Ascending aorta (tissue), 2 donors: Measurements from ENCODE around the gene MEIKIN. TPM values are rescaled to one million over a fixed set of nuclear protein-coding genes. Genes with fewer than 3 reads are reported as not detected.
A peak's percentile ranks its signal among the peaks of the same experiment; 100 is the strongest.

Experiments used
- DNase-seq, 2 donors: peaks; one replicate each; pipeline ENCODE4 v3.0.0-alpha.2; 2019; ENCODE audit warnings: low spot score in 2 of 2
- H3K27ac ChIP-seq, 2 donors: fragments of 200-600 bp; sonication (generic); one replicate each; pipeline ENCODE4 v1.5.1; 2016 to 2017; ENCODE audit warnings: mild to moderate bottlenecking in 1 of 2
- H3K27me3 ChIP-seq: fragments of 200-600 bp; sonication (generic); one replicate; pipeline ENCODE4 v1.5.1; 2017
- H3K36me3 ChIP-seq, 2 donors: fragments of 200-600 bp; sonication (generic); one replicate each; pipeline ENCODE4 v1.5.1; 2016
- H3K4me1 ChIP-seq, 2 donors: fragments of 200-600 bp; sonication (generic); one replicate each; pipeline ENCODE4 v1.5.1; 2016 to 2017; ENCODE audit warnings: mild to moderate bottlenecking in 1 of 2
- H3K4me3 ChIP-seq, 2 donors: fragments of 200-600 bp; sonication (generic); one replicate each; pipeline ENCODE4 v1.5.1; 2016 to 2017; ENCODE audit warnings: mild to moderate bottlenecking in 1 of 2
- H3K9me3 ChIP-seq, 2 donors: fragments of 200-600 bp; sonication (generic); one replicate each; pipeline ENCODE4 v1.5.1; 2016
- intact Hi-C: fragments of 100-400 bp; cut with DNase I; formaldehyde crosslinking; loops from one replicate; pipeline ENCODE4 v1.15.1; 2023
- total RNA-seq: library from RNA; depleted of rRNA; stranded (reverse); fragments of >200 nt; gene quantifications from one replicate; pipeline ENCODE4 v1.1.0, GENCODE V29; 2016
- TF ChIP-seq, protein P1 (sequence below), 3 experiments: fragments of 200-600 bp in 2 of 3; fragments of 450-650 bp in 1 of 3; sonication (generic) in 2 of 3; IDR thresholded peaks; one replicate each; pipeline ENCODE4 v1.5.1; 2016 to 2019; ENCODE audit warnings: antibody characterized with exemption in 3 of 3, mild to moderate bottlenecking in 1 of 3, moderate library complexity in 1 of 3

MEIKIN gene
- total RNA-seq, 1 donor from 2014 or later, result not detected

DNA sequence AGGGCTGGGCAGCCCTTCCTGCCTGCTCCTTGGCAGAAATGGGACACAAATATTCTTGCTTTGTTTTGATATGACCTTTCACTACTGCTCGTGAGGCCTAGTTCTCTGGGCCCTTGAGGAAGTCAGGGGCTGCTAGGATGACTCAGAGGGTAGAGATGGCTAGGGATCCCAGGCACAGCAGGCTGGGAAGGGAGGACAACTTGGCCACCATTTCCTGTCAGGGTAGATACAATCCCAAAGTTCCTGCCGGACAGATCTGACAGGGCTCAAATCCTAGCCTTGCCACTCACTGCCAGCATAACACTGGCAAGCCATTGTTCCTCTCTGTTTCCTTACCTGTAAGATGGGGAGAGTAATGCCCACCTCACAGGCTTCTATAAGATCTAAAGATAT is 31.7 kb upstream of the MEIKIN start:
- no peak overlapping the region for H3K4me3 ChIP-seq
- H3K9me3 ChIP-seq, result no peaks in the 10 kb centered on the region
- DNase-seq, result peak in 1 of 2 donors; percentile 50
- no peaks in the 10 kb centered on the region for H3K4me1 ChIP-seq
- H3K27ac ChIP-seq, result peak overlapping the region; percentile 27 to 72
- H3K36me3 ChIP-seq, result no peaks in the 10 kb centered on the region
- intact Hi-C loops, result no loop called here
- H3K27me3 ChIP-seq, result no peaks in the 10 kb centered on the region
- TF ChIP-seq, protein P1, sequence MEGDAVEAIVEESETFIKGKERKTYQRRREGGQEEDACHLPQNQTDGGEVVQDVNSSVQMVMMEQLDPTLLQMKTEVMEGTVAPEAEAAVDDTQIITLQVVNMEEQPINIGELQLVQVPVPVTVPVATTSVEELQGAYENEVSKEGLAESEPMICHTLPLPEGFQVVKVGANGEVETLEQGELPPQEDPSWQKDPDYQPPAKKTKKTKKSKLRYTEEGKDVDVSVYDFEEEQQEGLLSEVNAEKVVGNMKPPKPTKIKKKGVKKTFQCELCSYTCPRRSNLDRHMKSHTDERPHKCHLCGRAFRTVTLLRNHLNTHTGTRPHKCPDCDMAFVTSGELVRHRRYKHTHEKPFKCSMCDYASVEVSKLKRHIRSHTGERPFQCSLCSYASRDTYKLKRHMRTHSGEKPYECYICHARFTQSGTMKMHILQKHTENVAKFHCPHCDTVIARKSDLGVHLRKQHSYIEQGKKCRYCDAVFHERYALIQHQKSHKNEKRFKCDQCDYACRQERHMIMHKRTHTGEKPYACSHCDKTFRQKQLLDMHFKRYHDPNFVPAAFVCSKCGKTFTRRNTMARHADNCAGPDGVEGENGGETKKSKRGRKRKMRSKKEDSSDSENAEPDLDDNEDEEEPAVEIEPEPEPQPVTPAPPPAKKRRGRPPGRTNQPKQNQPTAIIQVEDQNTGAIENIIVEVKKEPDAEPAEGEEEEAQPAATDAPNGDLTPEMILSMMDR (IDR thresholded peaks at IDR 0.05), result no peak

DNA sequence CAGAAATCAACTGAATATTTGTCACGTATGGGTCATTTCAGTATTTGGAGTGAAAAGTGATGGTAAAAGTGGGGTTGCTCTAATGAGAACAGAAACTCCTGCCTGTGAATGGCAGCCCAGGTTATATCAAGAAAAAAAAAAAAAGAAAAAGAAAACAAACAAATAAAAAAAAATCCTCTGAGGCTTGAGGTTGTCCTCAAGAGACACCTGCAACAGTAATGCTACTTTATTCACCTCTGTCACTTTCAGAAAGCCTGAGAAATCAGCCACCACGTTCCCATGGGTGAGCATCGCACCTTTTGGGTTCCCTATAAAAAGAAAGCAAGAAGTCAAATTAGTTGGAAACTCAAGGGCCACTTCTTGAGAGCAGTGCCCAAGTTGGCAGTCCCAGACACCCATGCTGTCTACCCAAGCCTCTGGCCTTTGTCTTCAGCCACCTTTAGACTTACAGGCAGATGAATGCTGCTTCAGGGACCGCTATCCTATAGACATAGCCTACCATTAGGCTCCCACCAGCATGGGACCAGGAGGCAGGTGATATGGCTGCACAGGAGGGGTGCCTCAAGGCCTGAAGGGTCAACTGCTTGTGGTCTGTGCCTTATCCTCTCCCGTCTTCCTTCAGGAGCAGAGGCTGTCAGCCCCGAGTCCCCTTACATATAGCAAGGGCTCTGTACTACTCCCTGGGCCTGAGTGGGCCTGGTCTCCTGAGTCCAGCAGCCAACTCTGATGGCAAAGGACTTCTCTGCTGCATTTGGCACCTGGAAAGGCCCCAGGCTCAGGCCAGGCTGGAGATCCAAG is 31.1 kb upstream of the MEIKIN start:
- Histone ChIP-seq H3K27ac (peak overlapping the region; percentile 27 to 72), H3K4me1 (no peaks in the 10 kb centered on the region), H3K4me3 (no peak overlapping the region), H3K9me3 (no peaks in the 10 kb centered on the region), H3K36me3 (no peaks in the 10 kb centered on the region), H3K27me3 (no peaks in the 10 kb centered on the region)
- no peak for DNase-seq
- intact Hi-C loops, result no loop called here
- TF ChIP-seq, protein P1 (IDR thresholded peaks at IDR 0.05), result no peak

DNA sequence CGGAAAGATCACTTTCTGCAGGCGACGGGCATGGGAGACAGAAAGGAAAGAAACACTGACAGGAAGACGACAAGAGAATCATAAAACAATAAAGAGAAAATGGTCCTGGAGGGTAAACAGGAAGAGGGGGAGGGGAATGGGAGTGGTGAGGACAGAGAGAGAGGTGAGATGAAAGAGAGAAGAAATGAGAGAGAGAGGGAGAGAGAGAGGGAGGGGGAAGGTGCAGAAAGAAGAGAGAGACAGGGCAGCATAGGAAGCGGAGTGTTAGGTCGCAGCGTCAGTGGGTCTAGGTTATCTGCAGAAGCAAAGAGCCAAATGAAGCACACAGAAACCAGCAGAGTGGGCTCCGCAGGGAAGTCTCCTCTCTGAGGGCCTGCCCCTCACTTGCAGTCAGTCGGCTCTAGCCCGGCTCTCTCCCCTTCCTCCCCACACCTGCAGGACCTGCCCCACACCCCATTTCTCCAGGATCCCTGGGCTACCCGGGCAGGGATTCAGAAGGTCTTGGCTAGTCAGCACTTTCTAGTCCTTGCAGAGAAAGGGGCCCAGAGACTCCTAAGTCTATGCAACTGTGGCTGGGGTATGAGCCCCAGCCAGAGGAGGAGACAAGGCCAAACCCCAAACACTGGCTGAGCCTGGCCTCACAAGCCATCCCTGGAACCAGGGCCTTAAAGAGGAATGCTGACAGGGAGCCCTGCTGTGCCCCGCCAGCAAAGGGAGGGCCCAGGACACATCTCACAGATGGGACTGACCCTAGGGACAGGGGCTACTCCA is 29.7 kb upstream of the MEIKIN start:
- DNase-seq, result no peak
- H3K9me3 ChIP-seq, result no peaks in the 10 kb centered on the region
- H3K4me3 ChIP-seq, result no peak overlapping the region
- no peaks in the 10 kb centered on the region for H3K27me3 ChIP-seq
- intact Hi-C loops, result no loop called here
- H3K4me1 ChIP-seq, result no peaks in the 10 kb centered on the region
- H3K27ac ChIP-seq, result no peak overlapping the region
- TF ChIP-seq, protein P1 (IDR thresholded peaks at IDR 0.05), result no peak
- no peaks in the 10 kb centered on the region for H3K36me3 ChIP-seq

DNA sequence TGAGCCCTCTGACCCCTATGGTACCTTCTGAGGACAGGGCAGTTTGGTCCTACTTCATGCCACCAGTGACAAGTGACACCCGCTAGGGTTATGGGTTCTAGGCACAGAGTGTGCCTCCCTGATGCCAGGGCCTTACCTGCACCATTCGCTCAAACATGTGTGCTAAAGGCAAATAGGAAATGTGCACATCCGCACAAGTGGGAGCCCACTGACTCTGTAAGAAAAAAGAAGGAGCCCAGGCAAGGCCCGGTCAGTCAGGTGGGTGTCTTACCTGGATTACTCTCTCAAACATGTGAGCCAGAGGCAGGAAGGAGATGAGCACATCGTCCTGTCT is 29.1 kb upstream of the MEIKIN start:
- Histone ChIP-seq H3K4me1 (no peaks in the 10 kb centered on the region), H3K27me3 (no peaks in the 10 kb centered on the region), H3K27ac (no peak overlapping the region), H3K4me3 (no peak overlapping the region), H3K36me3 (no peaks in the 10 kb centered on the region), H3K9me3 (no peaks in the 10 kb centered on the region)
- TF ChIP-seq, protein P1 (IDR thresholded peaks at IDR 0.05), result no peak
- intact Hi-C loops, result no loop called here
- DNase-seq, result no peak

DNA sequence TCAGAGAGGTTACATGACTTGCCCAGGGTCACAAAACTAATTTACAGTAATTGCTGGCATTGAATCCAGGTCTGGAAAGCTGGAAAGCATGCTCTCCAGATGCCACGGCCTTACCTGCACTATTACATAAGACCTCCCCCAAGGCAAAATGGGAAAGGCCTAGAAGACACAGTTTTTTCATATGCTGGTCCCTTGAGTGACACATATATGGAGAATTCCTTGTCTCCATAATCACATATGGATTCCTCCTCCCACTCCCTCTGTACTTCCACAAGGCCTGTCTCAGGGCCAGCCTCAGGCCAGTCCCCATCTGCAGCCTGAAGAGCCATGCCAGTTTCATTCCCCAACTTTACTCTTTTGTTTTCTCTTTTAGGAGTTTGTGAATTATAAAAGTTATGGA is 28.6 kb upstream of the MEIKIN start:
- intact Hi-C loops, result no loop called here
- Histone ChIP-seq H3K9me3 (no peaks in the 10 kb centered on the region), H3K4me3 (no peak overlapping the region), H3K36me3 (no peaks in the 10 kb centered on the region), H3K4me1 (no peaks in the 10 kb centered on the region), H3K27ac (no peak overlapping the region), H3K27me3 (no peaks in the 10 kb centered on the region)
- DNase-seq, result no peak
- TF ChIP-seq, protein P1 (IDR thresholded peaks at IDR 0.05), result no peak
